Pancreas (tissue), 10 donors: ENCODE results near the gene SMAD6. TPM values are rescaled to one million over a fixed set of nuclear protein-coding genes. Genes with fewer than 3 reads are reported as not detected.

Experiments
- ATAC-seq, 4 donors: fragments of 200-7000 bp; cut with Tn5 transposase; one replicate each; pipeline versions ENCODE4 v1.8.0 to v1.9.1; 2020; ENCODE audit warnings: mild to moderate bottlenecking in 4 of 4, moderate library complexity in 4 of 4
- DNase-seq, 6 donors: peaks; one replicate each; pipeline ENCODE4 v3.0.0-alpha.2; 2020
- FAIRE-seq: peaks from 2 replicates; lab custom pipeline; 2012; peaks lifted over from hg19 to GRCh38; lab: Jason Lieb, UNC
- H3K27ac ChIP-seq, 4 donors: fragments of 200-600 bp; sonication (generic); 1 replicate in 3 of 4; 2 replicates in 1 of 4; pipeline versions ENCODE4 v1.5.0 to v1.8.0; 2020
- H3K27me3 ChIP-seq, 4 donors: fragments of 200-600 bp; one replicate each; pipeline ENCODE4 v1.8.0; 2021
- H3K36me3 ChIP-seq, 3 donors: fragments of 200-600 bp; sonication (generic) in 1 of 3; one replicate each; pipeline versions ENCODE4 v1.5.0 to v1.8.0; 2020 to 2021
- H3K4me1 ChIP-seq, 3 donors: fragments of 200-600 bp; one replicate each; pipeline ENCODE4 v1.8.0; 2021
- H3K4me3 ChIP-seq, 4 donors: fragments of 200-600 bp; sonication (generic) in 2 of 4; one replicate each; pipeline versions ENCODE4 v1.5.0 to v1.8.0; 2020 to 2021
- H3K9me3 ChIP-seq, 4 donors: fragments of 200-600 bp; one replicate each; pipeline ENCODE4 v1.8.0; 2021
- WGBS, 2 donors: extraction: QIAGEN DNeasy Blood & Tissue Kit; methylation state at CpG; one replicate each; pipeline ENCODE4 v1.1.7; 2013; 5-methylcytosine and 5-hydroxymethylcytosine counted together
- intact Hi-C, 3 donors: fragments of 100-400 bp; cut with DNase I; formaldehyde crosslinking; loops; one replicate each; pipeline versions ENCODE4 v1.11.1 to v1.14.2; 2022
- polyA plus RNA-seq, 2 donors: library from polyadenylated mRNA; stranded (reverse); fragments of 200-250 nt; gene quantifications; one replicate each; pipeline ENCODE4 v1.2.3, GENCODE V29; 2013
- total RNA-seq, 6 donors: library from RNA; stranded (reverse); fragmentation: NEBNext Ultra II Directional in 4 of 6; extraction: Animal tissue kit (Norgen Biotek cat#: 25700) in 4 of 6; gene quantifications; one replicate each; pipeline versions ENCODE4 v1.2.1 to v1.2.4, GENCODE V29; 2021 to 2023
- TF ChIP-seq, protein P1 (sequence below), 4 donors: fragments of 200-600 bp; sonication (generic) in 3 of 4; IDR thresholded peaks; one replicate each; pipeline versions ENCODE4 v1.5.0 to v1.8.0; 2021; ENCODE audit warnings: antibody characterized with exemption in 4 of 4
- donor health status: healthy with polysubstance abuse.
- donor health status: DM: no; HTN: no; CAD: no; lungs with moderate emphysema.
- donor health status: DM: no; HTN: no; CAD: no.
- donor health status: control.
- donor health status: control.
- donor health status: Bipolar disorder and iron deficiency.
- donor health status: DM: yes; HTN: yes; CAD: no.
- donor health status: DM: no; HTN: no; CAD: no.
- donor health status: DM: no; HTN: no; CAD: no.
- donor health status: DM: yes; HTN: yes; CAD: no.

The SMAD6 gene
- total and polyA plus RNA-seq, 8 donors: 2.6 to 13.1 (median 3.2) TPM

DNA sequence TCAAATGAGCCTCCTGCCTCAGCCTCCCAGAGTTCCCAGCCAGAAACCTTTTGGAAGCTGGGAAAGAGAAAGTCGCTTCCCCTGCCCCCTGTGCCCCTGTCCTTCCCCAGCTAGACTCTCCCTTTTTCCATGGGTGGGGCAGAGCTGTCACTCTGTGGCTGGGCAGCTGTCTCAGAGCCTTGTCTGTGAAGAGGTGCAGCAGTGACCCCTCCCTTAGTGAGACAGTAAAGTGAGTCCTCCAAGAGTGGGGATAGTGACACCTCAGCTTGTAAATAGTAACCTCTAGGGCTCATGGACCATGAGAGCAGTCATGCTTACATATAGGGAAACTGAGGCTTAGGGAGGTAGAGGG is 76.3 kb downstream of the SMAD6 start:
- FAIRE-seq (no peak), ATAC-seq (no peak), DNase-seq (peak in 1 of 6 donors; percentile 8)
- Histone ChIP-seq H3K36me3 (no peaks in the 10 kb centered on the region), H3K4me3 (no peak overlapping the region), H3K9me3 (no peaks in the 10 kb centered on the region), H3K4me1 (peaks cover 16 to 26% (median 19%) of the 10 kb centered on the region in 3 donors), H3K27me3 (no peaks in the 10 kb centered on the region), H3K27ac (no peak overlapping the region)
- intact Hi-C loops: loop anchor here (5.0 to 10.0 kb wide), 2 partner anchors 153 to 156 kb away; no protein-coding TSS in a partner anchor
- WGBS, 2 donors: 92 to 100% methylated on average over 1 of the region's 1 CpG
- TF ChIP-seq, protein P1, sequence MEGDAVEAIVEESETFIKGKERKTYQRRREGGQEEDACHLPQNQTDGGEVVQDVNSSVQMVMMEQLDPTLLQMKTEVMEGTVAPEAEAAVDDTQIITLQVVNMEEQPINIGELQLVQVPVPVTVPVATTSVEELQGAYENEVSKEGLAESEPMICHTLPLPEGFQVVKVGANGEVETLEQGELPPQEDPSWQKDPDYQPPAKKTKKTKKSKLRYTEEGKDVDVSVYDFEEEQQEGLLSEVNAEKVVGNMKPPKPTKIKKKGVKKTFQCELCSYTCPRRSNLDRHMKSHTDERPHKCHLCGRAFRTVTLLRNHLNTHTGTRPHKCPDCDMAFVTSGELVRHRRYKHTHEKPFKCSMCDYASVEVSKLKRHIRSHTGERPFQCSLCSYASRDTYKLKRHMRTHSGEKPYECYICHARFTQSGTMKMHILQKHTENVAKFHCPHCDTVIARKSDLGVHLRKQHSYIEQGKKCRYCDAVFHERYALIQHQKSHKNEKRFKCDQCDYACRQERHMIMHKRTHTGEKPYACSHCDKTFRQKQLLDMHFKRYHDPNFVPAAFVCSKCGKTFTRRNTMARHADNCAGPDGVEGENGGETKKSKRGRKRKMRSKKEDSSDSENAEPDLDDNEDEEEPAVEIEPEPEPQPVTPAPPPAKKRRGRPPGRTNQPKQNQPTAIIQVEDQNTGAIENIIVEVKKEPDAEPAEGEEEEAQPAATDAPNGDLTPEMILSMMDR (IDR thresholded peaks at IDR 0.05): no peak

DNA sequence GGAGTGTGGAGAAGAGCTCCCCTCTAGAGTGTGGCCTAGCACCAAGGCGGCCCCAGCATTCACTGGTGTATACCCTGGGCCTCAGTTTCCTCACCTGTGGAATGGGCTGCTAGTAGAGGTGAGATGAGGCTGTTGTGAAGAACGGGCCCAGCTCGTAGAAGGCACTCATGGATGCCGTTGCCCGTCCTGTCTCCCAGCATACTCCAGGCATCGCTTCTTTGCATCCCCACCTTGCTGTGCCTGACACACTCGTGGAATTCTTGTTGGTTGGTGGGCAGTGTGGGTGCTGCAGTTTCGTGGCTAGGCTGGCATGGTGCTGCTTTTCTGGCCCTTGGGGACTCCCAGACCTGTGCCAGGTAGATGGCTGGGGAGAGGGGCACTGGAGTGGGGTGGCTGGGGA is 76.7 kb downstream of the SMAD6 start:
- no peaks in the 10 kb centered on the region for H3K27me3 ChIP-seq
- intact Hi-C loops: loop anchor here (5.0 to 10.0 kb wide), 2 partner anchors 154 to 156 kb away; no protein-coding TSS in a partner anchor
- ATAC-seq (no peak), DNase-seq (peak in 1 of 6 donors; percentile 10), FAIRE-seq (no peak)
- H3K9me3 ChIP-seq: no peaks in the 10 kb centered on the region
- no peak overlapping the region for H3K27ac ChIP-seq
- no peaks in the 10 kb centered on the region for H3K36me3 ChIP-seq
- H3K4me3 ChIP-seq: no peak overlapping the region
- TF ChIP-seq, protein P1 (IDR thresholded peaks at IDR 0.05): no peak
- 91 to 94% methylated on average over 8 of the region's 8 CpGs for WGBS, 2 donors
- H3K4me1 ChIP-seq: peaks cover 12 to 21% (median 14%) of the 10 kb centered on the region in 3 donors

DNA sequence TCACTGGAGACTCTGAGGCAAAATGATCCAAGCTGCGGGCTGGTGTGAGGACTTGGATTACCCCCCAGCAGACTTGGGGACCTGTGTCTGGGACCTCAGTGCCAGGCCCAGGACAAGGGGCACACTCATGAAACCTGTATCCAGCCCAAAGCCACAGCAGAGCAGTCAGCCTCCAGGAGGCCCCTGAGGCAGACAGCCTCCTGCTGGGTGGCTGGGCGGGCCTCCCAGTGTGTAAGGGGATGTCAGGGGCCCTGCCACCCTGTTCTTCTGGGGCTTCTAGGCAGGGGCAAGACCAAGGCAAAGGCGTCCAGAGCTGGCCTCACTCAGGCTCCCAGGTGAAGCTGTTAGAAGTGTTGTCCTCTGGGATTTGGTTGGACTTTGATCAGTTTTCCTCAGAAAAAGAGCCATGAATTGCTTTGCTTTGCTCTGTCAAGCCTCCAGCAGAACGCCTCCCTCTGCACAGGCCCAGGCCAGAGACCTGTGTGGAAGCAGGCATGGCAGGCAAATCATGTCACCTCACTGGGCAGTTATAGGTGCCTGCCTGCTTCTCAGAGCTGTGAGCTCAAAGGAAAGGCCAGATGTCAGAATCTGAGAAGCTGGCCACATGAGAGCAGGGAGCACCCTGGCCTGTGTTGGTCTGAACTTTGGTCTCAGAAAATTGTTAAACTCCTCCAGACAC is 77.4 kb downstream of the SMAD6 start:
- Histone ChIP-seq H3K4me3 (no peak overlapping the region), H3K4me1 (peaks cover 6 to 15% (median 9%) of the 10 kb centered on the region in 3 donors), H3K9me3 (no peaks in the 10 kb centered on the region), H3K27me3 (no peaks in the 10 kb centered on the region), H3K36me3 (no peaks in the 10 kb centered on the region), H3K27ac (peak overlapping the region in 3 of 4 donors; percentile 5 to 29 (median 17))
- peak; percentile 12 to 72 (median 57) for ATAC-seq
- no peak for FAIRE-seq
- intact Hi-C loops: loop anchor here (5.0 to 10.0 kb wide), 4 partner anchors 68 to 157 kb away; no protein-coding TSS in a partner anchor
- 52 to 58% methylated on average over 4 of the region's 4 CpGs for WGBS, 2 donors
- TF ChIP-seq, protein P1 (IDR thresholded peaks at IDR 0.05): no peak
- DNase-seq: peak in 1 of 6 donors; percentile 13

DNA sequence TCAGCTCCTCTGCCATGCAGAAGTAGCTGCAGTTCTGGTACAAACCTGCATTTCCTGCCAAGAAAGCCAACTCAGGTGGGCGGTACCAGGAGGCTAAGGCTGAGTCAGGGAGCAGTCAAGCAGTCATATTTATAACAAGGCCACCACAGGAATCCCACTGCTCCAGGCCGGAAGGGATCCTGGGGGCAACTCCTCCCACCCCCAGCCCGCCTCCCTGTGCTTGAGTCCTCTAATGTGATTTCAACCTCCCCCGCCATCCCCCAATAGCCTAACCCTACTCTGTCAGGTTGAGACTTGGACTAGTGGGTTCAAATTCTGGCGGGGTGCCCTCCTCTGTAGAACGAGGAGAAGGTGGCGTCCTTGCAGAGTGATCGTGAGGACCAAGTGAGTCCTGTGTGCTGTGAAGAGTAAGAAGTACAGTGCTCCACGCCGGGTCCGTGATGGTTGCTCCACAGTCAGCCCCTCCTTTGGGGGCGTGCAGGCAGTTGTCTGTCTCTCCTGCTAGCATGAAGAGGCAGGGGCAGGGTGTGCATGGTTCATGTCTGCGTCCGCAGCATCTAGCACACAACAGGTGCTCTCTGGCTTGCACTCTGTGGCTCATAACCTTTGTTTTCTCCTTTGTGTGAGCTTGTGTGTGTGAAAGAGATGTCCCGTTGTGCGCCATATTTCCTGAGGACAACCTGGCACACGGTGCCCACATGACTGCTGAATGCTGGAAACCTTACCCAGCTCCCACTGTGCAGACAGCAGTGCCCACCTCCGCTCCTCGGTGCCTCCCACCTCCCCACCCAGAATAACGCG is 78.3 kb downstream of the SMAD6 start:
- TF ChIP-seq, protein P1 (IDR thresholded peaks at IDR 0.05): no peak
- Histone ChIP-seq H3K4me1 (peaks cover 6 to 11% (median 9%) of the 10 kb centered on the region in 3 donors), H3K36me3 (no peaks in the 10 kb centered on the region), H3K9me3 (no peaks in the 10 kb centered on the region), H3K4me3 (no peak overlapping the region), H3K27me3 (no peaks in the 10 kb centered on the region), H3K27ac (peak overlapping the region in 2 of 4 donors; percentile 5 to 29)
- intact Hi-C loops: loop anchor here in 2 of 3 donors (5.0 to 10.0 kb wide), 2 partner anchors 67 to 74 kb away; no protein-coding TSS in a partner anchor
- DNase-seq: peak in 1 of 6 donors; percentile 16
- WGBS, 2 donors: 85 to 88% methylated on average over 21 of the region's 21 CpGs
- peak; percentile 44 to 61 (median 46) for ATAC-seq
- no peak for FAIRE-seq
